Measurements from ENCODE around the gene ZNF256.

Gene ZNF256

GRCh38 chr19:57947419-57948134, at the start of gene ZNF256:
Gene ZNF256, minus strand, starts transcription at chr19:57947706. Its CDS starts 232 bp downstream, at chr19:57947474.
- DNase-seq: peak; percentile 99

GRCh38 chr19:57992841-57993240, 45.3 kb upstream of the ZNF256 start:
- no peak for DNase-seq

DNA sequence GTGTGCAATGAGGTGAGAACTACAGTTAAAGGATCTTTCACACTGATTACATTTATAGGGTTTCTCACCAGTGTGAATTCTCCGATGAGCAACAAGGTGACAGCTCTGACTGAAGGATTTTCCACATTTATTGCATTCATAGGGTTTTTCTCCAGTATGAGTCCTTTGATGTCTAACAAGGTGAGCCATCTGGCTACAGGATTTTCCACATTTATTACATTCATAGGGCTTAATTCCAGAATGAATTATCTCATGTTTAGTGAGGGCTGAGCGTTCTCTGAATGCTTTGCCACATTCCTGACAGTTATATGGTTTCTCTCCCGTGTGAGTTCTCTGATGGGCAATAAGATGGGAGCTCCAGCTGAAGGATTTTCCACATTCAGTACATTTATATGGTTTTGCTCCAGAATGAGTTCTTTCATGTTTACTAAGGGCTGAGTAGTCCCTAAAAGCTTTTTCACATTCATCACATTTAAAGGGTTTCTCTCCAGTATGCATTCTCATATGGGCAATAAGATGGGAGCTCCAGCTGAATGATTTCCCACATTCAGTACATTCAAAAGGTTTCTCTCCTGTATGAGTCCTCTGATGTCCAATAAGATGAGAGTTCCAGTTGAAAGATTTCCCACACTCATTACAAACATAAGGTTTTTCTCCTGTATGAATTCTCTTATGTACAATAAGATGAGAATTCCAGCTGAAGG, 31.2 kb upstream of the ZNF256 start:
- peak; percentile 42 for DNase-seq

DNA sequence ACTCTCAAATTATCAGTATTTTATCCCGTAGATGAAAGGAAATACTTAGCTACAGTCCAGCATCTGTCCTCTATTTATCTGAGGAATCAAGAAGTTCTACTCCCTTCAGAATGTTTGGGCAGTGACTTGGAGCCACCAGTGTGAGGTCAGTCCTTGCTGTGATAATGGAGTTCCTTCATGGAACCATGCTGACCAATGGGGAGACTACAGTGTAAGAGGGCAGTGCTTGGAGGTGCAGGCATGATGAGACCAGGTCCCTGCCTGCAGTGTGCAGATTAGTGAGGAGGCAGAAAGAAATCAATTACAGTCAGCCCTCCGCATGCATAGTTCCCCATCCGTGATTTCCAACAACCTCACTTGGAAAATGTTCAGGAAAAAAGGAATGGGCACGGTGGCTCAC, 26.9 kb upstream of the ZNF256 start, which contains the start of gene C19orf18:
Gene C19orf18, minus strand, starts transcription at position 101 of the 400 bp plus-strand sequence. CDS start 102 bp downstream, outside the sequence.
- no peak for DNase-seq

DNA sequence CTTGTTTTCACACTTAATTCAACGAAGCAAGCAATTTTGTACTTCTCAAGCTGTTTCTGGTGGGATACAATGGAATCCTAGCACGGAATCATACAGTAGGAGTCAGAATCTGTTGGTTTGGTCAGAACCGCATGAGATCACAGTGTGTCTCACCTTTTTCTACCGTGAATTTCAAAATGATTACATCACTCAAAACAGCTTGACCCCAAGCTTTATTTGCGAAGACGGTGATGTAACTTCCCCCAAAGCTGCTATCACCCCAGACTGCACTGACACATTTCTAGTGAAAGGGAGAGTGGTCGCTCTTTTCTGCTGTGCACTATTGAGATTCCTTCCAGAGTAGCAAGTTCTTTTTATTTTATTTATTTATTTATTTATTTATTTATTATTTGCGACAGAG, 17.3 kb upstream of the ZNF256 start:
- no peak for DNase-seq

DNA sequence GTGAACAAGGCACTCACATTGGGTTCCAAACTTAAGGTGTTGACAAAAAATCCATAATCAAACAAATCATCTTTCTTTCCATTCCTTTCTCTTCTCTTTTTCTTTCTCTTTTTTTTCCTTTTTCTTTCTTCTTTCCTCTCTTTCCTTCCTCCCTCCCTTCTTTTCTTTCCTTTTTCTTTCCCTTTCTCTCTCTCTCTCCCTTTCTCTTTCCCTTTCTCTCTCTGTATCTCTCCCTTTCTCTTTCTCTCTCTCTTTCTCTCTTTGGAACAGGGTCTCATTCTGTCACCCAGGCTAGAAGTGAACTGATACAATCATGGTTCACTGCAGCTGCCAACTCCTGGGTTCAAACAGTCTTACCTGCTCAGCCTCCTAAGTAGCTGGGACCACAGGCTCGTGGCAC, 14.3 kb upstream of the ZNF256 start:
- no peak for DNase-seq

GRCh38 chr19:57954996-57955395, 7.5 kb upstream of the ZNF256 start:
- no peak for DNase-seq

DNA sequence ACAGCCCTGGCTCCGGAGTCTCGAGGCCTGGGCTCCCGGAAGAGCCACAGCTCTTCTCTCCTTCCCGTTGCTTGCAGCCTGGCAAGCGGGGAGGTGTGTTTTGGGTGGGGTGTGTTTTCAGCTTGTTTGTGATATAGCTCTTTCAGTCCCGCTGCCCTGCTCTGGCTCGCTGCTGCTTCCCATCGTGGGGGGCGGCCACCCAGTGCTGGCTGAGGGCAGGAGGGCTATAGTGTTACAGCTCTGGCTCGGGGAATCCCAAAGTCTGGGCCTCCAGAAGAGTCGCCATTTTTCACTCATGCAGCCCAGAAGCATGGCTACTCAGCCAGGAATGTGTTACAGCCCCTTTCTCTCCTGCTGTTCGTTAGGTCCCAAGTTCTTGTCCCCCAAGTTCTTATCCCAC, 2.2 kb upstream of the ZNF256 start:
- DNase-seq: no peak

GRCh38 chr19:57949296-57949695, 1.8 kb upstream of the ZNF256 start:
- DNase-seq: no peak

- no peak for DNase-seq
These were observed 453 bp downstream of the ZNF256 start for GRCh38 chr19:57947088-57947418.

- DNase-seq: peak; percentile 26
These were observed 1.2 kb downstream of the ZNF256 start for GRCh38 chr19:57946316-57946715.

GRCh38 chr19:57941593-57941992, 5.9 kb downstream of the ZNF256 start:
- no peak for DNase-seq

GRCh38 chr19:57935731-57936130, 11.8 kb downstream of the ZNF256 start:
- no peak for DNase-seq

DNA sequence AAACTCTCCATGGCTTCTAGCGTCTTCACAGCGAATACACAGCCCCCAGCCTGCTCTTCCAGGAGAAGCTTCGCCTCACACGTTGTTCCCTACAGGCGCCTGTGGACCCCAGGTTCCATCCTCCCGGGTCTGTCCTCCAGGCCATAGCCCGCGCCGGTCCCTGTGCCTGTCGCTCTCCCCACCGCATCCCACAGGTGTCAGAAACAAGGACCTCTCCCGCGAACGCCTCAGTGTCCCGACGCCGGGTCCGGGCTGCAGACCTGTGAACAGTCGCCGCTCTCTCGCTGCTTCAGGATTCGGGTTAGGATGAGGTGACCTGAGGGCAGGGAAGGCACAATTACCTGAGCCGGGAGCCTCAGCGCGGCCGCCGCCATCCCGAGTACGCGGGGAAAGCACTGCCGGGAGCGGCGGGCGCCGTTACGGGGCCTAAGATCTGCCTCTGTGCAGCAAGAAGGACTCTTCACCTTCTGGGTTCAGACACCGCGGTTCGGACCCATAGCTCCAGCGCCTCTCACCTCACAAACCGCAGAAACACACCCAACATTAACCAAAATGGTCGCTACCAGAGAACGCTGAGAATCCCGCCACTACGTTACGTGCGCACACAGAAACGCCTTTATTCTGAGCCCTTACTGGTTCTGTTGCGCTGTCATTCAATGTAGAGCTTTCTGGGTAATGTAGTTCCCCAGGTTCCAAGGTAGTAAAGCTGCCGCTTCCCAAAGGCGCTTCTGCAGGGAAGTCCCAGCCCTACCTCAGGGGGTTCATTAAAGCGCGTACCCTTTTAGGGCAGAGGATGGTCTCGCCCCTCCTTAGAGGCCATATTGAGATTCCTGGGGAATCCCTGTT, 12.5 kb downstream of the ZNF256 start, which contains the start of gene ZNF418:
Gene ZNF418, minus strand, starts transcription at position 583 of the 846 bp plus-strand sequence. CDS start 1,580 bp downstream, outside the sequence.
- peak; percentile 95 for DNase-seq

- no peak for DNase-seq
These were observed 19.9 kb downstream of the ZNF256 start for GRCh38 chr19:57927587-57927986.

- peak; percentile 98 for DNase-seq
These were observed 31.1 kb downstream of the ZNF256 start, which contains the start of gene ZNF417 for GRCh38 chr19:57916168-57916995. Gene ZNF417, minus strand, starts transcription at chr19:57916592. Its CDS starts 181 bp downstream, at chr19:57916411.

- no peak for DNase-seq
These were observed 33.0 kb downstream of the ZNF256 start for GRCh38 chr19:57914531-57914930.

GRCh38 chr19:57907394-57907793, 40.1 kb downstream of the ZNF256 start:
- DNase-seq: no peak

DNA sequence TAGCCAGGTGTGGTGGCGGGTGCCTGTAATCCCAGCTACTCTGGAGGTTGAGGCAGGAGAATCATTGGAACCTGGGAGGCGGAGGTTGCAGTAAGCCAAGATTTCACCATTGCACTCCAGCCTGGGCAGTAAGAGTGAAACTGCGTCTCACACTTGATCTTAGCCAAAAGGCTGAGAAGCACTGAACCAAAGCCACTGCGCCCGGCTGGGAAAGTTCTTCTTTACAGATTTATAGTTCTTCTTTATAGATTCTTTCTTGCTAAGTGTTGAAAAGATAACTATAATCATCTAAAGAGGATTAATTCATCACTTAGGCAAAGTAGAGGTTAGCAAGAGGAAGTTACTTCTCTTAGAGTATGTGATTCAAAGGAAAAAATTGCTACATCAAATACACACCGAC, 42.2 kb downstream of the ZNF256 start:
- DNase-seq: no peak

GRCh38 chr19:57903618-57904184, 43.8 kb downstream of the ZNF256 start:
- no peak for DNase-seq

DNA sequence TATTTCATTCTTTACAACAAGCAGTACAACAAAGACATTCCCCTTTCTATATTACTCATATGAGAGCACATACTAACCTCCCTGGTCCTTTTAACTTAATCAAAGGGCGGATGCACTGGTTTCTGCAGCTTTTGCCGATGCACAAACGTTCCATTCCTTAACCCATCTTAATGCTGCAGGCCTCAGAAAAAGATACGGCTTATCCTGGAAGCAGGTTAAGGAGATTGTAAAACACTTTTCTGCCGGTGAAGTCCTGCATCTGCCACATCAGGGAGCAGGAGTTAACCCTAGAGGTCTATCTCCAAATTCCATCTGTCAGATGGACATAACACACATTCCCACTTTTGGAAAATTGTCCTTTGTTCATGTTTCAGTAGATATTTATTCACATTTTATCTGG, 47.2 kb downstream of the ZNF256 start:
- no peak for DNase-seq
